ENCODE data around the gene NRG3.

GRCh38 chr10:82391971-82392370 lies 517.0 kb downstream of the NRG3 start:
- TF ChIP-seq EZH2 (IDR thresholded peaks at IDR 0.05) (no peak), POLR2AphosphoS5 (IDR thresholded peaks at IDR 0.05; ENCODE audit: borderline replicate concordance, low read depth, low read length) (no peak)

Data from SK-N-MC (cell line).